OCI-LY7 (cell line): ENCODE results near the gene MLF1.
A peak's percentile ranks its signal among the peaks of the same experiment; 100 is the strongest.

ENCODE experiments used
- CTCF ChIP-seq: fragments of 200-600 bp; sonication (generic); conservative IDR thresholded peaks from 2 replicates; pipeline ENCODE4 v1.5.1; 2014; ENCODE audit warnings: mild to moderate bottlenecking, antibody characterized with exemption, low read length, moderate library complexity, mixed read lengths
- EZH2phosphoT487 ChIP-seq: fragments of 200-600 bp; sonication (generic); IDR thresholded peaks from 2 replicates; pipeline ENCODE4 v1.6.1; 2018; ENCODE audit warnings: low read depth, borderline replicate concordance, mild to moderate bottlenecking, mixed run types, antibody characterized with exemption, low read length, moderate library complexity, mixed read lengths

DNA sequence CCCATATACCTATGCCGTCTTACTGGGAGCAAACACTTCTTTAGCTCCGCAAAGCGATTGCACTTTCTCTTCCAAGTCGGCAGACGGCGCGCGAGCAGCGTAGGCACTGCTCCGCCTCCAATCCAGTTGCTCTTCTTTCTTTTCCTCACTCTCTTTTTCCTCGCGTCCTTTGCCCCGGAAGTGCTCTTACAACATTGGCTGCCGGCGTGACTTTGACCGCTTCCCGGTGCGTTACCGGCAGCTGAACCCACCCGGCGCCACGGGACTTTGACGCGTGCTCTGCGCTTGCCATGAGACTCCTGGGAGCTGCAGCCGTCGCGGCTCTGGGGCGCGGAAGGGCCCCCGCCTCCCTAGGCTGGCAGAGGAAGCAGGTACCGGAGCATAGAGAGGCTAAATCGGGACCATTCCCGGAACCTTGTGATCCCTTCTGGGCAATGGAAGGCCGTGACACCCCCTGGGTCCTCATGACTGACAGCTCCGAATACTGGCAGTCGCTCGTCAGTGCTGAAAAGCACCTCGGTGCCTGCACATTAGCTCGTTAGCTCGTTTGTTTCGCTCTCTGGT, 73.4 kb downstream of the MLF1 start, which contains the start of gene GFM1:
- TF ChIP-seq CTCF (peak; percentile 77), EZH2phosphoT487 (no peak)
